Measurements from ENCODE around the gene ENPP6.

DNA sequence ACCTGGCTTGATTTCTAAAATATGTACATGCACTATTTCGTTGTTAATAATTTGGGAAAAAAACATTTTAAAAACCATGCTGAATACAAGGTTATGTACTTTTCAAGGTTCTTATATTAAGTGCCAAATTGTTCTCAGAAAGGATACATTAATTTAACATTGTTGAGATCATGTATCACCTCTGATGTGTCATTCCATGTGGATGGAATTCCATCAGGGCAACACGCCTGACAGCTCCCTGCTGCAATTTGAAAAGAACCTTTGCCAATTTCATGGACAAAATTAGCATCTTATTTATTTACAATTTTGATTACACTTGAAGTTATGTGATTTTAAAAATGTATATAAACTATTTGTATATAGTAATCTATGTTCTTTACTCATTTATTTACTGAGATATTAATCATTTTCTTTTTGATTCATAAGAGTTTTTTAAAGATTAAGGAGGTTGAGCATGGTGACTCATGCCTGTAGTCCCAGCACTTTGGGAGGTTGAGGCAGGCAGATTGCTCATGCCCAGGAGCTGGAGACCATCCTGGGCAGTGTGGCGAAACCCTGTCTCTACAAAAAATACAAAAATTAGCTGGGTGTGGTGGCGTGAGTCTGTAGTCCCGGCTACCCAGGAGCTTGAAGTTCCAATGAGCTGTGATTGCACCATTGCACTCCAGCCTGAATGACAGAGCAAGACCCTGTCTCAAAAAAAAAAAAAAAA is 142.8 kb downstream of the ENPP6 start:
- TF ChIP-seq CTCF (conservative IDR thresholded peaks at IDR 0.05; ENCODE audit: low read depth, low read length) (no peak), EZH2 (IDR thresholded peaks at IDR 0.05; ENCODE audit: borderline replicate concordance, low read depth, low read length, poor library complexity, severe bottlenecking) (no peak)
